ENCODE results near the gene MED22.

Gene MED22

GRCh38 chr9:133355881-133356357, 8.0 kb upstream of the MED22 start:
- no peak for DNase-seq (ENCODE audit: low read depth)

GRCh38 chr9:133354766-133355165, 6.8 kb upstream of the MED22 start:
- no peak for DNase-seq (ENCODE audit: low read depth)

GRCh38 chr9:133353548-133353947, 5.6 kb upstream of the MED22 start:
- no peak for DNase-seq (ENCODE audit: low read depth)

- DNase-seq (ENCODE audit: low read depth), result no peak
These were observed 4.9 kb upstream of the MED22 start for GRCh38 chr9:133352635-133353340.

GRCh38 chr9:133351908-133352634, 4.1 kb upstream of the MED22 start:
- no peak for DNase-seq (ENCODE audit: low read depth)

GRCh38 chr9:133351526-133351907, 3.6 kb upstream of the MED22 start:
- no peak for DNase-seq (ENCODE audit: low read depth)

GRCh38 chr9:133349965-133350616, 2.2 kb upstream of the MED22 start:
- no peak for DNase-seq (ENCODE audit: low read depth)

- no peak for DNase-seq (ENCODE audit: low read depth)
These were observed 1.0 kb upstream of the MED22 start for GRCh38 chr9:133348718-133349573.

GRCh38 chr9:133347515-133347984, 381 bp downstream of the MED22 start:
- DNase-seq (ENCODE audit: low read depth), result no peak

- no peak for DNase-seq (ENCODE audit: low read depth)
These were observed 1.7 kb downstream of the MED22 start for GRCh38 chr9:133346021-133346785.

GRCh38 chr9:133345596-133345995, 2.3 kb downstream of the MED22 start:
- DNase-seq (ENCODE audit: low read depth), result no peak

- DNase-seq (ENCODE audit: low read depth), result no peak
These were observed 3.0 kb downstream of the MED22 start for GRCh38 chr9:133344979-133345378.

GRCh38 chr9:133344071-133344470, 3.9 kb downstream of the MED22 start:
- no peak for DNase-seq (ENCODE audit: low read depth)

- DNase-seq (ENCODE audit: low read depth), result no peak
These were observed 5.4 kb downstream of the MED22 start for GRCh38 chr9:133342570-133342969.

- no peak for DNase-seq (ENCODE audit: low read depth)
These were observed 5.9 kb downstream of the MED22 start for GRCh38 chr9:133342069-133342406.

GRCh38 chr9:133341369-133342068, 6.4 kb downstream of the MED22 start:
- no peak for DNase-seq (ENCODE audit: low read depth)

GRCh38 chr9:133340916-133341315, 7.0 kb downstream of the MED22 start:
- no peak for DNase-seq (ENCODE audit: low read depth)

GRCh38 chr9:133340256-133340655, 7.7 kb downstream of the MED22 start:
- no peak for DNase-seq (ENCODE audit: low read depth)

GRCh38 chr9:133339641-133340040, 8.3 kb downstream of the MED22 start:
- DNase-seq (ENCODE audit: low read depth), result no peak

- DNase-seq (ENCODE audit: low read depth), result peak; percentile 90
These were observed 11.8 kb downstream of the MED22 start, which contains the start of gene SURF6 for GRCh38 chr9:133335924-133336811. TSS of gene SURF6 (minus strand) at chr9:133336188. CDS start at chr9:133336132, 56 bp downstream.

Measured in activated T-helper 1 cell treated with Interleukin-2 at 50 U/mL for 16 hours (primary cell).